HL-60 (cell line): ENCODE measurements around the gene SYNPO.

Source experiments
- DNase-seq, 2 experiments: peaks; one replicate each; pipeline ENCODE4 v3.0.0-alpha.2; 2010 to 2020; ENCODE audit warnings: low read depth in 1 of 2, low spot score in 1 of 2
- H3K27ac ChIP-seq: fragments of 250-450 bp; sonication (Bioruptor Pico); replicated peaks from 2 replicates; pipeline ENCODE4 v1.5.1; 2020; ENCODE audit warnings: mild to moderate bottlenecking, moderate library complexity
- H3K27me3 ChIP-seq: fragments of 250-450 bp; sonication (Bioruptor Pico); 2 replicates; pipeline ENCODE4 v1.5.1; 2021; ENCODE audit warnings: mild to moderate bottlenecking, moderate library complexity; ENCODE audit not compliant: insufficient read depth, poor library complexity, severe bottlenecking
- H3K4me3 ChIP-seq: replicated peaks from 2 replicates; pipeline ENCODE4 v1.5.1; 2011; ENCODE audit warnings: mild to moderate bottlenecking, control low read depth, low read length; ENCODE audit not compliant: insufficient read depth
- GABPA ChIP-seq: IDR thresholded peaks from 2 replicates; pipeline ENCODE4 v1.6.1; 2012; ENCODE audit warnings: low read depth
- POLR2AphosphoS5 ChIP-seq: IDR thresholded peaks from 2 replicates; pipeline ENCODE4 v1.6.1; 2012; ENCODE audit warnings: low read depth
- REST ChIP-seq: IDR thresholded peaks from 2 replicates; pipeline ENCODE4 v1.6.1; 2012; ENCODE audit warnings: low read depth; ENCODE audit not compliant: insufficient replicate concordance
- SPI1 ChIP-seq: IDR thresholded peaks from 2 replicates; pipeline ENCODE4 v1.6.1; 2012; ENCODE audit warnings: low read depth, mild to moderate bottlenecking, borderline replicate concordance
- TF ChIP-seq, protein P1 (sequence below): IDR thresholded peaks from one replicate; pipeline ENCODE4 v1.5.1; 2011; ENCODE audit warnings: low read length, control low read depth, inconsistent platforms; ENCODE audit not compliant: insufficient read depth

Gene SYNPO

GRCh38 chr5:150662731-150663516, 22.5 kb downstream of the SYNPO start:
- H3K4me3 ChIP-seq: no peak overlapping the region
- peaks cover 2% of the 10 kb centered on the region for H3K27me3 ChIP-seq
- no peak for DNase-seq

DNA sequence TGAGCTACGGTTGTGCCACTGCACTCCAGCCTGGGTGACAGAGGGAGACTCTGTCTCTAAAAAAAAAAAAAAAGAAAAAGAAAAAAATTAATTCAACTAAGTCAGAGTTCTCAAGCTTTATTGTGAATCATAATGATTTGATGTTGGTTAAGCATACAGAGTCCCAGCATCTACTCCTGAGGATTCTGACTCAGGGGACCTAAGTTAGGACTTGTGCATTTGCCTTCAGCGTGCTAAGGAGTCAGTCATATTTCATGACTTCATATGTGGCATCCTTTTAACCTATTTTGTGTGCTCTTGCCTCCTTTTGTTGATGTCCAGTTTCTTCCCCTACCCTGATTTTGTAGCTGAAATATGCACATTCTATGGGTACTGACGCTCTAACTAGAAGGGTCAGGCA, 23.5 kb downstream of the SYNPO start:
- no peak for TF ChIP-seq SPI1
- no peak for TF ChIP-seq REST
- no peak for TF ChIP-seq POLR2AphosphoS5
- no peak for TF ChIP-seq GABPA
- TF ChIP-seq, protein P1, sequence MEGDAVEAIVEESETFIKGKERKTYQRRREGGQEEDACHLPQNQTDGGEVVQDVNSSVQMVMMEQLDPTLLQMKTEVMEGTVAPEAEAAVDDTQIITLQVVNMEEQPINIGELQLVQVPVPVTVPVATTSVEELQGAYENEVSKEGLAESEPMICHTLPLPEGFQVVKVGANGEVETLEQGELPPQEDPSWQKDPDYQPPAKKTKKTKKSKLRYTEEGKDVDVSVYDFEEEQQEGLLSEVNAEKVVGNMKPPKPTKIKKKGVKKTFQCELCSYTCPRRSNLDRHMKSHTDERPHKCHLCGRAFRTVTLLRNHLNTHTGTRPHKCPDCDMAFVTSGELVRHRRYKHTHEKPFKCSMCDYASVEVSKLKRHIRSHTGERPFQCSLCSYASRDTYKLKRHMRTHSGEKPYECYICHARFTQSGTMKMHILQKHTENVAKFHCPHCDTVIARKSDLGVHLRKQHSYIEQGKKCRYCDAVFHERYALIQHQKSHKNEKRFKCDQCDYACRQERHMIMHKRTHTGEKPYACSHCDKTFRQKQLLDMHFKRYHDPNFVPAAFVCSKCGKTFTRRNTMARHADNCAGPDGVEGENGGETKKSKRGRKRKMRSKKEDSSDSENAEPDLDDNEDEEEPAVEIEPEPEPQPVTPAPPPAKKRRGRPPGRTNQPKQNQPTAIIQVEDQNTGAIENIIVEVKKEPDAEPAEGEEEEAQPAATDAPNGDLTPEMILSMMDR: no peak
- Histone ChIP-seq H3K27ac (no peak overlapping the region), H3K27me3 (peaks cover 2% of the 10 kb centered on the region), H3K4me3 (no peak overlapping the region)
- DNase-seq: no peak

More at GRCh38 chr5:150662731-150663516, 22.5 kb downstream of the SYNPO start:
- no peak overlapping the region for H3K27ac ChIP-seq
- TF ChIP-seq POLR2AphosphoS5 (no peak), REST (no peak), SPI1 (no peak), GABPA (no peak)
- TF ChIP-seq, protein P1: no peak

DNA sequence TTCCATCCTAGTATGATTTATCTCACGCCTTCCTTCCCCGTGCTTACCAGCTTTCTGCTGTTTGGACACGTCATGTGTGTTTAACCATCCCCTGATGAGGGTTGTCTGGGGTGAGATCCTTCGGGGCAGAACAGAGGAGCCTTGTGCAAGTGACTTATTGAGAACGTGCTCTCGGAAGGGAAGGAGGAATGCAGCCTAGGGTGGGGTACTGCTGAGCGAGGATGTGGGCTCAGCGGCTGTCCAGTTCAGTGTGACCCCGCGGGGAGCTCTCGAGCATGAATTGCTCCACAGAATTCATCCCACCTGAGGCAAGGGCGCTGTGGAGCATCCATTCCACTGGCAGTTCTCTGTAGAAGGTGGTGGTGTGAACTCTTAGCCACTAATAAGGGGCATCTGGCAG, 24.6 kb downstream of the SYNPO start:
- Histone ChIP-seq H3K27ac (no peak overlapping the region), H3K27me3 (peaks cover 2% of the 10 kb centered on the region), H3K4me3 (no peak overlapping the region)
- no peak for DNase-seq
- TF ChIP-seq, protein P1: no peak
- no peak for TF ChIP-seq SPI1
- no peak for TF ChIP-seq GABPA
- no peak for TF ChIP-seq REST
- no peak for TF ChIP-seq POLR2AphosphoS5
